Measurements from ENCODE around the gene EVI2B. TPM values are rescaled to one million over a fixed set of nuclear protein-coding genes. Genes with fewer than 3 reads are reported as not detected.

EVI2B gene
- polyA plus RNA-seq, 1 donor from 2014 or later = not detected

DNA sequence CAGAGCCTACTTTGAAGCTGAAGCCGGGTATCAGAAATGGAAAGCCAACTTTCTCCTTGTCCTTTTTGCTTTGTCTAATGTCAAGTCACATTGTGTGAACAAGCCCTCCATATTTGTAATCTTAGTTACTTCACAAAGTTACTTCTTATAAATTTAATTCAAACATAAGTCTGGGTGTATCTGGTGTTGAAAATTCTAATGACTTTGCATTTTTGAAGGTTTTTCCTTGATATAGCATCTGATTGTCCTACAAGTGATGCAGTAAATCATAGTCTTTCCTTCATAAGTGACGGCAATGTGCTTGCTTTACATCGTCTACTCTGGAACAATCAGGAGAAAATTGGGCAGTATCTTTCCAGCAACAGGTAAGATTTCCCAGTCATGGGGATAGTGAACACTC, 53.7 kb downstream of the EVI2B start:
- no peak overlapping the region for H3K27ac ChIP-seq (ENCODE audit: low read length)
- H3K4me3 ChIP-seq (ENCODE audit: low read length) = no peak overlapping the region
- TF ChIP-seq EZH2 (IDR thresholded peaks at IDR 0.05; ENCODE audit: borderline replicate concordance, insufficient read depth, low read length, poor library complexity, severe bottlenecking) (no peak), EP300 (conservative IDR thresholded peaks at IDR 0.05; ENCODE audit: poor library complexity, severe bottlenecking) (no peak), CTCF (IDR thresholded peaks at IDR 0.05; ENCODE audit: poor library complexity, severe bottlenecking) (no peak), SMC3 (conservative IDR thresholded peaks at IDR 0.05; ENCODE audit: poor library complexity) (no peak), RAD21 (conservative IDR thresholded peaks at IDR 0.05) (no peak), POLR2AphosphoS5 (IDR thresholded peaks at IDR 0.05) (no peak), MXI1 (conservative IDR thresholded peaks at IDR 0.05; ENCODE audit: poor library complexity, severe bottlenecking) (no peak)
- TF ChIP-seq, protein P1, sequence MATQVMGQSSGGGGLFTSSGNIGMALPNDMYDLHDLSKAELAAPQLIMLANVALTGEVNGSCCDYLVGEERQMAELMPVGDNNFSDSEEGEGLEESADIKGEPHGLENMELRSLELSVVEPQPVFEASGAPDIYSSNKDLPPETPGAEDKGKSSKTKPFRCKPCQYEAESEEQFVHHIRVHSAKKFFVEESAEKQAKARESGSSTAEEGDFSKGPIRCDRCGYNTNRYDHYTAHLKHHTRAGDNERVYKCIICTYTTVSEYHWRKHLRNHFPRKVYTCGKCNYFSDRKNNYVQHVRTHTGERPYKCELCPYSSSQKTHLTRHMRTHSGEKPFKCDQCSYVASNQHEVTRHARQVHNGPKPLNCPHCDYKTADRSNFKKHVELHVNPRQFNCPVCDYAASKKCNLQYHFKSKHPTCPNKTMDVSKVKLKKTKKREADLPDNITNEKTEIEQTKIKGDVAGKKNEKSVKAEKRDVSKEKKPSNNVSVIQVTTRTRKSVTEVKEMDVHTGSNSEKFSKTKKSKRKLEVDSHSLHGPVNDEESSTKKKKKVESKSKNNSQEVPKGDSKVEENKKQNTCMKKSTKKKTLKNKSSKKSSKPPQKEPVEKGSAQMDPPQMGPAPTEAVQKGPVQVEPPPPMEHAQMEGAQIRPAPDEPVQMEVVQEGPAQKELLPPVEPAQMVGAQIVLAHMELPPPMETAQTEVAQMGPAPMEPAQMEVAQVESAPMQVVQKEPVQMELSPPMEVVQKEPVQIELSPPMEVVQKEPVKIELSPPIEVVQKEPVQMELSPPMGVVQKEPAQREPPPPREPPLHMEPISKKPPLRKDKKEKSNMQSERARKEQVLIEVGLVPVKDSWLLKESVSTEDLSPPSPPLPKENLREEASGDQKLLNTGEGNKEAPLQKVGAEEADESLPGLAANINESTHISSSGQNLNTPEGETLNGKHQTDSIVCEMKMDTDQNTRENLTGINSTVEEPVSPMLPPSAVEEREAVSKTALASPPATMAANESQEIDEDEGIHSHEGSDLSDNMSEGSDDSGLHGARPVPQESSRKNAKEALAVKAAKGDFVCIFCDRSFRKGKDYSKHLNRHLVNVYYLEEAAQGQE (IDR thresholded peaks at IDR 0.05; ENCODE audit: borderline replicate concordance) = no peak
- no peak overlapping the region for H3K4me2 ChIP-seq (ENCODE audit: low read length)
- no peak overlapping the region for H2AFZ ChIP-seq (ENCODE audit: low read depth, low read length)
- H3K36me3 ChIP-seq (ENCODE audit: insufficient read depth, low read length) = peaks cover 5% of the 10 kb centered on the region
- H3K9me2 ChIP-seq (ENCODE audit: insufficient read depth, low read length) = no peaks in the 10 kb centered on the region
- no peaks in the 10 kb centered on the region for H3F3A ChIP-seq (ENCODE audit: insufficient read depth, low read length, poor library complexity, severe bottlenecking)
- H3K79me2 ChIP-seq (replicated peaks; ENCODE audit: insufficient read depth, low read length) = no peaks in the 10 kb centered on the region
- H3K9me3 ChIP-seq (ENCODE audit: low read length) = no peaks in the 10 kb centered on the region
- no peak overlapping the region for H3K9ac ChIP-seq (ENCODE audit: low read length)
- no peaks in the 10 kb centered on the region for H3K27me3 ChIP-seq (ENCODE audit: insufficient read depth, low read depth, low read length)
- no peaks in the 10 kb centered on the region for H4K20me1 ChIP-seq (ENCODE audit: insufficient read depth)

GRCh38 chr17:31256936-31257335, 56.9 kb downstream of the EVI2B start:
- H4K20me1 ChIP-seq (ENCODE audit: insufficient read depth) = no peaks in the 10 kb centered on the region
- no peaks in the 10 kb centered on the region for H3K79me2 ChIP-seq (replicated peaks; ENCODE audit: insufficient read depth, low read length)
- H3K36me3 ChIP-seq (ENCODE audit: insufficient read depth, low read length) = peaks cover 7% of the 10 kb centered on the region
- H3K27me3 ChIP-seq (ENCODE audit: insufficient read depth, low read depth, low read length) = no peaks in the 10 kb centered on the region
- no peaks in the 10 kb centered on the region for H3F3A ChIP-seq (ENCODE audit: insufficient read depth, low read length, poor library complexity, severe bottlenecking)
- H3K27ac ChIP-seq (ENCODE audit: low read length) = no peak overlapping the region
- H3K4me2 ChIP-seq (ENCODE audit: low read length) = no peak overlapping the region
- no peaks in the 10 kb centered on the region for H3K9me3 ChIP-seq (ENCODE audit: low read length)
- no peak overlapping the region for H3K4me3 ChIP-seq (ENCODE audit: low read length)
- H3K9ac ChIP-seq (ENCODE audit: low read length) = no peak overlapping the region
- TF ChIP-seq EZH2 (IDR thresholded peaks at IDR 0.05; ENCODE audit: borderline replicate concordance, insufficient read depth, low read length, poor library complexity, severe bottlenecking) (no peak), MXI1 (conservative IDR thresholded peaks at IDR 0.05; ENCODE audit: poor library complexity, severe bottlenecking) (no peak), TAF1 (IDR thresholded peaks at IDR 0.05; ENCODE audit: low read depth) (no peak), CTCF (IDR thresholded peaks at IDR 0.05; ENCODE audit: poor library complexity, severe bottlenecking) (no peak)
- TF ChIP-seq, protein P1 (IDR thresholded peaks at IDR 0.05; ENCODE audit: borderline replicate concordance) = no peak
- no peak overlapping the region for H2AFZ ChIP-seq (ENCODE audit: low read depth, low read length)
- no peaks in the 10 kb centered on the region for H3K9me2 ChIP-seq (ENCODE audit: insufficient read depth, low read length)
